Smooth muscle cell (in vitro differentiated cells): Measurements from ENCODE around the gene KCNMA1. TPM values are rescaled to one million over a fixed set of nuclear protein-coding genes. Genes with fewer than 3 reads are reported as not detected.

ENCODE experiments used
- DNase-seq: peaks from one replicate; lab custom pipeline; 2025; ENCODE audit not compliant: unreplicated experiment; lab: John Stamatoyannopoulos, UW
- H2AFZ ChIP-seq: fragments of 200-600 bp; sonication (generic); 2 replicates; pipeline ENCODE4 v1.6.0; 2016; ENCODE audit warnings: antibody characterized with exemption, low read depth, mild to moderate bottlenecking
- H3F3A ChIP-seq: fragments of 200-600 bp; sonication (generic); 2 replicates; pipeline ENCODE4 v1.6.0; 2017; ENCODE audit warnings: antibody characterized with exemption, low read depth
- H3K27ac ChIP-seq: fragments of 200-600 bp; sonication (generic); 2 replicates; pipeline ENCODE4 v1.5.1; 2016; ENCODE audit warnings: low read depth, mild to moderate bottlenecking
- H3K27me3 ChIP-seq: fragments of 200-600 bp; sonication (generic); 2 replicates; pipeline ENCODE4 v1.6.1; 2016; ENCODE audit warnings: low read depth, mild to moderate bottlenecking
- H3K36me3 ChIP-seq: fragments of 200-600 bp; sonication (generic); 2 replicates; pipeline ENCODE4 v1.5.1; 2016; ENCODE audit warnings: low read depth
- H3K4me1 ChIP-seq: fragments of 200-600 bp; sonication (generic); 2 replicates; pipeline ENCODE4 v1.5.1; 2016; ENCODE audit warnings: low read depth
- H3K4me2 ChIP-seq: fragments of 200-600 bp; sonication (generic); 2 replicates; pipeline ENCODE4 v1.6.0; 2016; ENCODE audit warnings: mild to moderate bottlenecking
- H3K4me3 ChIP-seq: fragments of 200-600 bp; sonication (generic); 2 replicates; pipeline ENCODE4 v1.5.1; 2016; ENCODE audit warnings: mild to moderate bottlenecking
- H3K79me2 ChIP-seq: fragments of 200-600 bp; sonication (generic); 2 replicates; pipeline ENCODE4 v1.6.0; 2016; ENCODE audit warnings: low read depth, mild to moderate bottlenecking
- H3K9ac ChIP-seq: fragments of 200-600 bp; sonication (generic); 2 replicates; pipeline ENCODE4 v1.6.0; 2016; ENCODE audit warnings: low read depth
- H3K9me3 ChIP-seq: fragments of 200-600 bp; sonication (generic); replicated peaks from 2 replicates; pipeline ENCODE4 v1.5.1; 2016; ENCODE audit warnings: low read depth
- H4K20me1 ChIP-seq: fragments of 200-600 bp; sonication (generic); 2 replicates; pipeline ENCODE4 v1.6.0; 2016; ENCODE audit warnings: low read depth
- CTCF ChIP-seq: fragments of 200-600 bp; sonication (generic); IDR thresholded peaks from 2 replicates; pipeline ENCODE4 v1.5.1; 2017; ENCODE audit warnings: borderline replicate concordance, mild to moderate bottlenecking, antibody characterized with exemption; ENCODE audit not compliant: insufficient read depth, poor library complexity, severe bottlenecking
- WGBS: methylation state at CpG from one replicate; pipeline ENCODE4 v1.1.7; 2016; ENCODE audit warnings: low lambda C conversion rate; 5-methylcytosine and 5-hydroxymethylcytosine counted together
- polyA plus RNA-seq: library from polyadenylated mRNA; unstranded; fragments of >200 nt; fragmentation: Nextera tagmentation; extraction: Ambion mirVana; gene quantifications from 2 replicates; pipeline ENCODE4 v1.2.1, GENCODE V29; 2016
- total RNA-seq: library from RNA; depleted of rRNA; stranded (reverse); fragments of >200 nt; gene quantifications from 2 replicates; pipeline ENCODE4 v1.2.3, GENCODE V29; 2014

Gene KCNMA1
- total and polyA plus RNA-seq, 2 experiments from 2014 or later = 9.1 to 23.4 TPM

GRCh38 chr10:77114181-77114821 lies 523.3 kb downstream of the KCNMA1 start:
- Histone ChIP-seq H3K79me2 (no peaks in the 10 kb centered on the region), H3K9ac (no peak overlapping the region), H3K4me3 (no peak overlapping the region), H3F3A (no peaks in the 10 kb centered on the region), H4K20me1 (no peaks in the 10 kb centered on the region), H3K4me2 (no peak overlapping the region), H3K27me3 (no peaks in the 10 kb centered on the region), H3K36me3 (no peaks in the 10 kb centered on the region), H3K27ac (no peak overlapping the region), H2AFZ (no peak overlapping the region), H3K4me1 (peaks cover 4% of the 10 kb centered on the region), H3K9me3 (no peaks in the 10 kb centered on the region)
- WGBS = 56% methylated on average over 4 of the region's 4 CpGs
- no peak for TF ChIP-seq CTCF
- DNase-seq = no peak

- Histone ChIP-seq H3K9ac (no peak overlapping the region), H3K4me2 (peak overlapping the region; percentile 19), H3F3A (no peaks in the 10 kb centered on the region), H3K4me1 (peaks cover 4% of the 10 kb centered on the region), H3K27ac (peak overlapping the region; percentile 31), H3K9me3 (no peaks in the 10 kb centered on the region), H3K79me2 (no peaks in the 10 kb centered on the region), H4K20me1 (no peaks in the 10 kb centered on the region), H3K4me3 (no peak overlapping the region), H2AFZ (no peak overlapping the region), H3K36me3 (no peaks in the 10 kb centered on the region), H3K27me3 (no peaks in the 10 kb centered on the region)
- WGBS = 50% methylated on average over 12 of the region's 12 CpGs
- DNase-seq = no peak
- peak; percentile 89 for TF ChIP-seq CTCF
Observed at GRCh38 chr10:77111611-77112550, 525.7 kb downstream of the KCNMA1 start.

GRCh38 chr10:77110757-77111156 lies 526.9 kb downstream of the KCNMA1 start:
- H3K4me2 ChIP-seq = no peak overlapping the region
- H3K9me3 ChIP-seq = no peaks in the 10 kb centered on the region
- DNase-seq = no peak
- H3K4me1 ChIP-seq = peaks cover 4% of the 10 kb centered on the region
- H2AFZ ChIP-seq = no peak overlapping the region
- no peaks in the 10 kb centered on the region for H3K27me3 ChIP-seq
- H3K36me3 ChIP-seq = no peaks in the 10 kb centered on the region
- no peak for TF ChIP-seq CTCF
- no peaks in the 10 kb centered on the region for H3F3A ChIP-seq
- H4K20me1 ChIP-seq = no peaks in the 10 kb centered on the region
- no peak overlapping the region for H3K27ac ChIP-seq
- H3K79me2 ChIP-seq = no peaks in the 10 kb centered on the region
- H3K9ac ChIP-seq = no peak overlapping the region
- WGBS = 90% methylated on average over 4 of the region's 4 CpGs
- H3K4me3 ChIP-seq = no peak overlapping the region
